HL-60 (cell line): ENCODE results near the gene LUC7L.
A peak's percentile ranks its signal among the peaks of the same experiment; 100 is the strongest.

Experiments used
- DNase-seq, 2 experiments: peaks; one replicate each; pipeline ENCODE4 v3.0.0-alpha.2; 2010 to 2020; ENCODE audit warnings: low read depth in 1 of 2, low spot score in 1 of 2
- H3K27ac ChIP-seq: fragments of 250-450 bp; sonication (Bioruptor Pico); replicated peaks from 2 replicates; pipeline ENCODE4 v1.5.1; 2020; ENCODE audit warnings: mild to moderate bottlenecking, moderate library complexity
- H3K27me3 ChIP-seq: fragments of 250-450 bp; sonication (Bioruptor Pico); 2 replicates; pipeline ENCODE4 v1.5.1; 2021; ENCODE audit warnings: mild to moderate bottlenecking, moderate library complexity; ENCODE audit not compliant: insufficient read depth, poor library complexity, severe bottlenecking
- H3K4me3 ChIP-seq: replicated peaks from 2 replicates; pipeline ENCODE4 v1.5.1; 2011; ENCODE audit warnings: mild to moderate bottlenecking, control low read depth, low read length; ENCODE audit not compliant: insufficient read depth
- GABPA ChIP-seq: IDR thresholded peaks from 2 replicates; pipeline ENCODE4 v1.6.1; 2012; ENCODE audit warnings: low read depth
- POLR2AphosphoS5 ChIP-seq: IDR thresholded peaks from 2 replicates; pipeline ENCODE4 v1.6.1; 2012; ENCODE audit warnings: low read depth
- SPI1 ChIP-seq: IDR thresholded peaks from 2 replicates; pipeline ENCODE4 v1.6.1; 2012; ENCODE audit warnings: low read depth, mild to moderate bottlenecking, borderline replicate concordance
- TF ChIP-seq, protein P1 (sequence below): IDR thresholded peaks from 2 replicates; pipeline ENCODE4 v1.6.1; 2012; ENCODE audit warnings: low read depth; ENCODE audit not compliant: insufficient replicate concordance
- TF ChIP-seq, protein P2 (sequence below): IDR thresholded peaks from one replicate; pipeline ENCODE4 v1.5.1; 2011; ENCODE audit warnings: low read length, control low read depth, inconsistent platforms; ENCODE audit not compliant: insufficient read depth

Gene LUC7L

DNA sequence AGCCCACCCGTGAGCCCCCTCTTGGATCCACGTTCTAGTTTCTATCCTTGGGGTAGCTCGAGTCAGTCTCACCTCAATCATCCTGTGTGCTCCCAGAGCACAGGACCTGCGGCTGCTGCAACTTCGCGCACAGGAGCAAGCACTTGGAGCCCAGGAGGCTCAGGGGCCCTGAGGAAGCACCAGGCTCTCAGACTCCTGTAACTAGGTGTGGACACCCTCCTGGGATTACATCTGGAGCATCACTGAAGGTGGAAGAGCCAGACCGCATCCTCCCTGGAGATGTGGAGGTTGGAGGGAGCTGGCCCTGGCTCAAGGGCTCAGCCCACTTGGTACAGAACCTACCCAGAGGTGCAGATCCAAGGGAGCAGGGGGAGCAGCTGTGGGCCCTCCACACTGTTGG lies 46.2 kb downstream of the LUC7L start:
- TF ChIP-seq POLR2AphosphoS5 = 0 out of 2 replicates have a peak, but pooled peaks have one; percentile 30
- TF ChIP-seq, protein P1, sequence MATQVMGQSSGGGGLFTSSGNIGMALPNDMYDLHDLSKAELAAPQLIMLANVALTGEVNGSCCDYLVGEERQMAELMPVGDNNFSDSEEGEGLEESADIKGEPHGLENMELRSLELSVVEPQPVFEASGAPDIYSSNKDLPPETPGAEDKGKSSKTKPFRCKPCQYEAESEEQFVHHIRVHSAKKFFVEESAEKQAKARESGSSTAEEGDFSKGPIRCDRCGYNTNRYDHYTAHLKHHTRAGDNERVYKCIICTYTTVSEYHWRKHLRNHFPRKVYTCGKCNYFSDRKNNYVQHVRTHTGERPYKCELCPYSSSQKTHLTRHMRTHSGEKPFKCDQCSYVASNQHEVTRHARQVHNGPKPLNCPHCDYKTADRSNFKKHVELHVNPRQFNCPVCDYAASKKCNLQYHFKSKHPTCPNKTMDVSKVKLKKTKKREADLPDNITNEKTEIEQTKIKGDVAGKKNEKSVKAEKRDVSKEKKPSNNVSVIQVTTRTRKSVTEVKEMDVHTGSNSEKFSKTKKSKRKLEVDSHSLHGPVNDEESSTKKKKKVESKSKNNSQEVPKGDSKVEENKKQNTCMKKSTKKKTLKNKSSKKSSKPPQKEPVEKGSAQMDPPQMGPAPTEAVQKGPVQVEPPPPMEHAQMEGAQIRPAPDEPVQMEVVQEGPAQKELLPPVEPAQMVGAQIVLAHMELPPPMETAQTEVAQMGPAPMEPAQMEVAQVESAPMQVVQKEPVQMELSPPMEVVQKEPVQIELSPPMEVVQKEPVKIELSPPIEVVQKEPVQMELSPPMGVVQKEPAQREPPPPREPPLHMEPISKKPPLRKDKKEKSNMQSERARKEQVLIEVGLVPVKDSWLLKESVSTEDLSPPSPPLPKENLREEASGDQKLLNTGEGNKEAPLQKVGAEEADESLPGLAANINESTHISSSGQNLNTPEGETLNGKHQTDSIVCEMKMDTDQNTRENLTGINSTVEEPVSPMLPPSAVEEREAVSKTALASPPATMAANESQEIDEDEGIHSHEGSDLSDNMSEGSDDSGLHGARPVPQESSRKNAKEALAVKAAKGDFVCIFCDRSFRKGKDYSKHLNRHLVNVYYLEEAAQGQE = no peak
- no peak for DNase-seq
- Histone ChIP-seq H3K4me3 (no peak overlapping the region), H3K27ac (no peak overlapping the region), H3K27me3 (peaks cover 27% of the 10 kb centered on the region)

DNA sequence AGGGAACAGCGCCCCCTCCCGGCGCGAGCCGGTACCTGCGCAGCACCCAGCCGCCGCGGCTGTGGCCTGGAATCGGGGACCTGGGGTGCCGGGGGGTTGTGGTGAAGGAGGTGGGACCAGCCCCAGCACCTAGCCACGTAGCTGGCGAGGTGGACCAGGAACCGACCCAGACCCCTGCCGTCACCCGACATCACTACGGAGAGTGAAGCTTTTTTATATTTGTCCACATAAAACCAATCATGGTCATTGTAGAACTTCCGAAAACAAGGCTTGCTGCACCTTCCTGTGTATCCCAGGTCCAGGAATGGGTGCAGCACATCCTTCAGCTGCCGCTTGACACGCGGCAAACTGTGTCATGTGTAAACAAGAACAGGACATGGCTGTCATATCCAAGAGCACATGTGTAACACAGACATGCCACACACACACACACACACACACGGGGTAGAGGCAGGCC lies 47.7 kb downstream of the LUC7L start:
- Histone ChIP-seq H3K4me3 (no peak overlapping the region), H3K27me3 (peaks cover 37% of the 10 kb centered on the region)
- DNase-seq = no peak

DNA sequence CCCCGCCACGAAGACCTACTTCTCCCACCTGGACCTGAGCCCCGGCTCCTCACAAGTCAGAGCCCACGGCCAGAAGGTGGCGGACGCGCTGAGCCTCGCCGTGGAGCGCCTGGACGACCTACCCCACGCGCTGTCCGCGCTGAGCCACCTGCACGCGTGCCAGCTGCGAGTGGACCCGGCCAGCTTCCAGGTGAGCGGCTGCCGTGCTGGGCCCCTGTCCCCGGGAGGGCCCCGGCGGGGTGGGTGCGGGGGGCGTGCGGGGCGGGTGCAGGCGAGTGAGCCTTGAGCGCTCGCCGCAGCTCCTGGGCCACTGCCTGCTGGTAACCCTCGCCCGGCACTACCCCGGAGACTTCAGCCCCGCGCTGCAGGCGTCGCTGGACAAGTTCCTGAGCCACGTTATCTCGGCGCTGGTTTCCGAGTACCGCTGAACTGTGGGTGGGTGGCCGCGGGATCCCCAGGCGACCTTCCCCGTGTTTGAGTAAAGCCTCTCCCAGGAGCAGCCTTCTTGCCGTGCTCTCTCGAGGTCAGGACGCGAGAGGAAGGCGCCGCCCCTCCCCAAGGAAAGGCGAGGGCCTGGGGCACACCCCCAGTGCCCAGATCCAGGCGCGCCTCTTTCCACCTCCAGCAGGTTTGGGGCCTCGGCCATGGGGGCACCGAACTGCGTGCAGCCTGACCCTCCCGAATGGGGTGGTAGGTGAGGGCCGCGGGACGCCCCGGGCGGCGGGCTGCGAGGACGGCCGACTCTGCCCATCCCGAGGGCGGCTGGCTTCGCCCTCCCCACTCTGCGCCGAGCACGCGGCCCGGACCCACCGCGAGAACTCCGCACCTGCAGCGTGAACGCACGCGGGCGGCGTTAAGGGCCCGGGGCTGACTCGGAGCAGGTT lies 48.3 kb downstream of the LUC7L start:
- DNase-seq = peak; percentile 67 to 79
- TF ChIP-seq, protein P2, sequence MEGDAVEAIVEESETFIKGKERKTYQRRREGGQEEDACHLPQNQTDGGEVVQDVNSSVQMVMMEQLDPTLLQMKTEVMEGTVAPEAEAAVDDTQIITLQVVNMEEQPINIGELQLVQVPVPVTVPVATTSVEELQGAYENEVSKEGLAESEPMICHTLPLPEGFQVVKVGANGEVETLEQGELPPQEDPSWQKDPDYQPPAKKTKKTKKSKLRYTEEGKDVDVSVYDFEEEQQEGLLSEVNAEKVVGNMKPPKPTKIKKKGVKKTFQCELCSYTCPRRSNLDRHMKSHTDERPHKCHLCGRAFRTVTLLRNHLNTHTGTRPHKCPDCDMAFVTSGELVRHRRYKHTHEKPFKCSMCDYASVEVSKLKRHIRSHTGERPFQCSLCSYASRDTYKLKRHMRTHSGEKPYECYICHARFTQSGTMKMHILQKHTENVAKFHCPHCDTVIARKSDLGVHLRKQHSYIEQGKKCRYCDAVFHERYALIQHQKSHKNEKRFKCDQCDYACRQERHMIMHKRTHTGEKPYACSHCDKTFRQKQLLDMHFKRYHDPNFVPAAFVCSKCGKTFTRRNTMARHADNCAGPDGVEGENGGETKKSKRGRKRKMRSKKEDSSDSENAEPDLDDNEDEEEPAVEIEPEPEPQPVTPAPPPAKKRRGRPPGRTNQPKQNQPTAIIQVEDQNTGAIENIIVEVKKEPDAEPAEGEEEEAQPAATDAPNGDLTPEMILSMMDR = no peak
- TF ChIP-seq SPI1 (no peak), POLR2AphosphoS5 (no peak), GABPA (no peak)
- TF ChIP-seq, protein P1 = no peak
- Histone ChIP-seq H3K27me3 (peaks cover 37% of the 10 kb centered on the region), H3K4me3 (peak overlapping the region; percentile 24), H3K27ac (no peak overlapping the region)

More for the DNA sequence above, 47.7 kb downstream of the LUC7L start:
- TF ChIP-seq SPI1 = no peak
- TF ChIP-seq POLR2AphosphoS5 = peak; percentile 29; the same call in 1 of the 2 replicates
- no peak for TF ChIP-seq GABPA
- TF ChIP-seq, protein P1 = no peak
- TF ChIP-seq, protein P2 = peak; percentile 71
- no peak overlapping the region for H3K27ac ChIP-seq
